Measurements from ENCODE around the gene RESP18. TPM values are rescaled to one million over a fixed set of nuclear protein-coding genes. Genes with fewer than 3 reads are reported as not detected.

Gene RESP18
- total RNA-seq, 1 donor from 2014 or later = not detected

DNA sequence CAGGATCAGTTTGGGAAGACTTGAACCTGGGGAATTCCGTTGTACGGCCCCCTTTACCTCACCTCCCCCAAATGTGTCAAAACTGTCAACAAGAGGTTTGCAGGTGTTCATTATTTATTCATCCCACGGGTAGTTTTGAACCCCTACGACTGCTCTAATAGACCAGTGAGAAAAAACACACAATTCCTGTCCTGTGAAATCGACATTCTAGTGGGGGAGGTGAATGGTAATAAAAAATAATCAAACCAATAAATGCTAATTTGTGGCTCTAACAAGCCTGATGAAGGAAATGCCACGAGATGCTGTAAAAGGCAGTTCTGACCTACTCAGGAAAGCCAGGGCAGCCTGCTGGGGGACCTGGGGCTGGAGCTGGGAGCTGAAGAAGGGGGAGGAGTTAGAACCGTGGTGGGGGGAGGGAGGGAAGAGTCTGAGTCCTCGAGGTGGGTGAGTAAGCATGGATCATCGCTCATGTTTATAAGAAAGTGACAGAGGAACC lies 53.8 kb downstream of the RESP18 start:
- DNase-seq (no peak), ATAC-seq (no peak)
- H3K4me3 ChIP-seq = peak overlapping the region; percentile 88
- H3K27ac ChIP-seq = peak overlapping the region; percentile 99
- TF ChIP-seq, protein P1, sequence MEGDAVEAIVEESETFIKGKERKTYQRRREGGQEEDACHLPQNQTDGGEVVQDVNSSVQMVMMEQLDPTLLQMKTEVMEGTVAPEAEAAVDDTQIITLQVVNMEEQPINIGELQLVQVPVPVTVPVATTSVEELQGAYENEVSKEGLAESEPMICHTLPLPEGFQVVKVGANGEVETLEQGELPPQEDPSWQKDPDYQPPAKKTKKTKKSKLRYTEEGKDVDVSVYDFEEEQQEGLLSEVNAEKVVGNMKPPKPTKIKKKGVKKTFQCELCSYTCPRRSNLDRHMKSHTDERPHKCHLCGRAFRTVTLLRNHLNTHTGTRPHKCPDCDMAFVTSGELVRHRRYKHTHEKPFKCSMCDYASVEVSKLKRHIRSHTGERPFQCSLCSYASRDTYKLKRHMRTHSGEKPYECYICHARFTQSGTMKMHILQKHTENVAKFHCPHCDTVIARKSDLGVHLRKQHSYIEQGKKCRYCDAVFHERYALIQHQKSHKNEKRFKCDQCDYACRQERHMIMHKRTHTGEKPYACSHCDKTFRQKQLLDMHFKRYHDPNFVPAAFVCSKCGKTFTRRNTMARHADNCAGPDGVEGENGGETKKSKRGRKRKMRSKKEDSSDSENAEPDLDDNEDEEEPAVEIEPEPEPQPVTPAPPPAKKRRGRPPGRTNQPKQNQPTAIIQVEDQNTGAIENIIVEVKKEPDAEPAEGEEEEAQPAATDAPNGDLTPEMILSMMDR (IDR thresholded peaks at IDR 0.05) = no peak
- peaks cover 20% of the 10 kb centered on the region for H3K4me1 ChIP-seq
- intact Hi-C loops (cut with DNase I) = no loop called here
- H3K36me3 ChIP-seq = peaks cover 34% of the 10 kb centered on the region
- no peaks in the 10 kb centered on the region for H3K9me3 ChIP-seq
- H3K27me3 ChIP-seq = no peaks in the 10 kb centered on the region

GRCh38 chr2:219277703-219278654 lies 54.6 kb downstream of the RESP18 start:
- TF ChIP-seq, protein P1 (IDR thresholded peaks at IDR 0.05) = peak; percentile 100
- no peak overlapping the region for H3K4me3 ChIP-seq
- peak overlapping the region; percentile 99 for H3K27ac ChIP-seq
- H3K36me3 ChIP-seq = peaks cover 27% of the 10 kb centered on the region
- peaks cover 20% of the 10 kb centered on the region for H3K4me1 ChIP-seq
- no peaks in the 10 kb centered on the region for H3K27me3 ChIP-seq
- peak; percentile 87 for DNase-seq
- ATAC-seq = peak; percentile 72
- no peaks in the 10 kb centered on the region for H3K9me3 ChIP-seq
- intact Hi-C loops (cut with DNase I) = no loop called here

Small RNAs within 50 kb of the gene (microRNA-seq; reads per million reads assigned to microRNA genes)
- not detected for gene MIR153-1 (ENCODE audit: borderline microRNAs expressed)

Other genes starting within 250 kb of the RESP18 start
- 14.3 TPM for gene NHEJ1, start 171.9 kb downstream of the RESP18 start, total RNA-seq
- 3.1 TPM for gene SLC23A3, start 162.7 kb downstream of the RESP18 start, total RNA-seq
- 64.0 TPM for gene CNPPD1, start 155.8 kb downstream of the RESP18 start, total RNA-seq
- gene RETREG2, start 154.5 kb downstream of the RESP18 start, total RNA-seq = 79.8 TPM
- gene ZFAND2B, start 126.0 kb downstream of the RESP18 start, total RNA-seq = 41.2 TPM
- 18.2 TPM for gene ABCB6, start 113.8 kb downstream of the RESP18 start, total RNA-seq
- gene ATG9A, start 103.1 kb downstream of the RESP18 start, total RNA-seq = 48.2 TPM
- gene ANKZF1, start 102.9 kb downstream of the RESP18 start, total RNA-seq = 37.6 TPM
- 10.0 TPM for gene GLB1L, start 87.3 kb downstream of the RESP18 start, total RNA-seq
- 21.4 TPM for gene STK16, start 87.3 kb downstream of the RESP18 start, total RNA-seq
- gene TUBA4B, start 79.5 kb downstream of the RESP18 start, total RNA-seq = not detected
- 45.4 TPM for gene TUBA4A, start 78.8 kb downstream of the RESP18 start, total RNA-seq
- gene DNAJB2, start 53.4 kb downstream of the RESP18 start, total RNA-seq = 79.4 TPM
- not detected for gene PTPRN, start 23.3 kb downstream of the RESP18 start, total RNA-seq
- 69.9 TPM for gene DNPEP, start 55.2 kb upstream of the RESP18 start, total RNA-seq
- gene DES, start 85.6 kb upstream of the RESP18 start, total RNA-seq = 59.4 TPM
- gene SPEG, start 102.1 kb upstream of the RESP18 start, total RNA-seq = 5.6 TPM
- gene GMPPA, start 166.1 kb upstream of the RESP18 start, total RNA-seq = 25.3 TPM
- 0.55 TPM for gene ASIC4, start 181.7 kb upstream of the RESP18 start, total RNA-seq
- gene CHPF, start 211.1 kb upstream of the RESP18 start, total RNA-seq = 45.3 TPM
- gene TMEM198, start 211.3 kb upstream of the RESP18 start, total RNA-seq = 2.9 TPM
- gene OBSL1, start 238.8 kb upstream of the RESP18 start, total RNA-seq = 72.8 TPM
- gene INHA, start 239.6 kb upstream of the RESP18 start, total RNA-seq = 0.43 TPM

All from upper lobe of right lung (tissue), 1 donor.